GM15510 (cell line): ENCODE data around the gene CD82.

Experiments used
- POLR2A ChIP-seq: IDR thresholded peaks from 3 replicates; pipeline ENCODE4 v1.6.1; 2011; ENCODE audit warnings: borderline replicate concordance; ENCODE audit not compliant: insufficient read length; ENCODE audit errors: extremely low read depth

CD82 gene

GRCh38 chr11:44578279-44578678, 12.8 kb downstream of the CD82 start:
- no peak for TF ChIP-seq POLR2A

GRCh38 chr11:44579302-44579761, 13.9 kb downstream of the CD82 start:
- no peak for TF ChIP-seq POLR2A

- no peak for TF ChIP-seq POLR2A
Observed at GRCh38 chr11:44580701-44581100, 15.2 kb downstream of the CD82 start.

- TF ChIP-seq POLR2A, result no peak
Observed at GRCh38 chr11:44581246-44581645, 15.8 kb downstream of the CD82 start.

- TF ChIP-seq POLR2A, result no peak
Observed at GRCh38 chr11:44582641-44583352, 17.3 kb downstream of the CD82 start.

GRCh38 chr11:44583353-44583669, 17.8 kb downstream of the CD82 start:
- TF ChIP-seq POLR2A, result no peak

GRCh38 chr11:44585421-44585820, 20.0 kb downstream of the CD82 start:
- no peak for TF ChIP-seq POLR2A

GRCh38 chr11:44589301-44589700, 23.8 kb downstream of the CD82 start:
- no peak for TF ChIP-seq POLR2A

- TF ChIP-seq POLR2A, result no peak
Observed at GRCh38 chr11:44590769-44591168, 25.3 kb downstream of the CD82 start.

- no peak for TF ChIP-seq POLR2A
Observed at GRCh38 chr11:44591557-44591956, 26.1 kb downstream of the CD82 start.

GRCh38 chr11:44592125-44592940, 26.9 kb downstream of the CD82 start:
- TF ChIP-seq POLR2A, result no peak

GRCh38 chr11:44593251-44593650, 27.8 kb downstream of the CD82 start:
- TF ChIP-seq POLR2A, result no peak

- TF ChIP-seq POLR2A, result no peak
Observed at GRCh38 chr11:44595006-44595405, 29.5 kb downstream of the CD82 start.

- TF ChIP-seq POLR2A, result no peak
Observed at GRCh38 chr11:44595964-44596381, 30.5 kb downstream of the CD82 start.

- peak; percentile 15 for TF ChIP-seq POLR2A
Observed at GRCh38 chr11:44596525-44597276, 31.2 kb downstream of the CD82 start.

- peak; percentile 3 for TF ChIP-seq POLR2A
Observed at GRCh38 chr11:44597358-44598012, 32.0 kb downstream of the CD82 start.

GRCh38 chr11:44598831-44599230, 33.4 kb downstream of the CD82 start:
- TF ChIP-seq POLR2A, result no peak
